ENCODE results near the gene PCNP. TPM values are rescaled to one million over a fixed set of nuclear protein-coding genes. Genes with fewer than 3 reads are reported as not detected.
"Not testable (repeated sequence)": the region's sequence is repeated elsewhere in the genome, so short reads cannot be mapped to it uniquely, and the experiment has no call there.

Gene PCNP
- total RNA-seq, 1 donor from 2014 or later: 137 TPM

- no peaks in the 10 kb centered on the region for H3K4me1 ChIP-seq
- ATAC-seq (no peak), DNase-seq (no peak)
- no peaks in the 10 kb centered on the region for H3K36me3 ChIP-seq
- H3K4me3 ChIP-seq: no peak overlapping the region
- no peaks in the 10 kb centered on the region for H3K9me3 ChIP-seq
- TF ChIP-seq CTCF (IDR thresholded peaks at IDR 0.05): no peak
- no peaks in the 10 kb centered on the region for H3K27me3 ChIP-seq (ENCODE audit: low read depth)
- intact Hi-C loops (cut with DNase I): no loop called here
- H3K27ac ChIP-seq: no peak overlapping the region
Measured at GRCh38 chr3:101631098-101631796, 57.3 kb downstream of the PCNP start.

GRCh38 chr3:101631959-101632358 lies 58.0 kb downstream of the PCNP start:
- H3K27ac ChIP-seq; H3K27me3 ChIP-seq (ENCODE audit: low read depth); intact Hi-C loops (cut with DNase I); H3K4me1 ChIP-seq; H3K4me3 ChIP-seq; H3K36me3 ChIP-seq; DNase-seq; ATAC-seq; H3K9me3 ChIP-seq: not testable (repeated sequence)

- intact Hi-C loops (cut with DNase I): no loop called here
Measured at GRCh38 chr3:101632586-101632985, 58.6 kb downstream of the PCNP start.

GRCh38 chr3:101633186-101633585 lies 59.2 kb downstream of the PCNP start:
- Histone ChIP-seq H3K4me1 (no peaks in the 10 kb centered on the region), H3K27ac (no peak overlapping the region), H3K27me3 (ENCODE audit: low read depth) (no peaks in the 10 kb centered on the region), H3K36me3 (no peaks in the 10 kb centered on the region), H3K4me3 (no peak overlapping the region), H3K9me3 (no peaks in the 10 kb centered on the region)
- no peak for TF ChIP-seq CTCF (IDR thresholded peaks at IDR 0.05)
- DNase-seq: no peak
- ATAC-seq: no peak
- intact Hi-C loops (cut with DNase I): no loop called here

More at GRCh38 chr3:101632586-101632985, 58.6 kb downstream of the PCNP start:
- no peaks in the 10 kb centered on the region for H3K36me3 ChIP-seq
- no peak for DNase-seq
- no peaks in the 10 kb centered on the region for H3K9me3 ChIP-seq
- no peak for TF ChIP-seq CTCF (IDR thresholded peaks at IDR 0.05)
- ATAC-seq: peak in 1 of 2 donors; percentile 11
- no peak overlapping the region for H3K27ac ChIP-seq
- no peaks in the 10 kb centered on the region for H3K4me1 ChIP-seq
- H3K27me3 ChIP-seq (ENCODE audit: low read depth): no peaks in the 10 kb centered on the region
- H3K4me3 ChIP-seq: no peak overlapping the region

DNA sequence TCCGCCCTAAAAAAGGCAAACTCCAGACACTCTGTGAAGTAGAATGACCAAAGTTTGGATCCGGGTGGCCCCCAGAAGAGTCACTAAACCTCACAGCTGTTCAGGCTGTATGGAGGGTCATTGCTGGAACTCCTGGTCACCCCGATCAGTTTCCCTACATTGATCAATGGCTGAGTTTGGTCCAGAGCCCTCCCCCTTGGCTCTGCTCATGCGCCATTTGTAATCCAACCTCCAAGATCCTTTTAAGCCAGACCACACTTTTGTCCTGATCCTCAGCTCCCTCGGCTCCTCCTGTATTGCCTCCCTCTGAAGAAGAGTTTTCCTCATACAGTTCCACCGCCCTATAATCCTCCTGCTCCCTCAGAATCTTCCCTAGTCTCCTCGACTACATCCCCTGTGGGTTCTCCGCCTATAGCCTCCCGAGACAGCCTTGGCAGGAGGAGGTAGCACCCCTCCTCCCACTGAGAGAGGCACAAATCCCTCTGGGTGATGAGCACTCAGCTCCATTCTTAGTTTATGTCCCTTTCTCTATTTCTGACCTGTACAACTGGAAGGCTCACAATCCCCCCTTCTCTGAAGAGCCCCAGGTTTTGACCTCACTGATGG lies 60.7 kb downstream of the PCNP start:
- no peak overlapping the region for H3K27ac ChIP-seq
- TF ChIP-seq CTCF (IDR thresholded peaks at IDR 0.05): no peak
- intact Hi-C loops (cut with DNase I): no loop called here
- H3K9me3 ChIP-seq: no peaks in the 10 kb centered on the region
- ATAC-seq: no peak
- no peak overlapping the region for H3K4me3 ChIP-seq
- no peak for DNase-seq
- no peaks in the 10 kb centered on the region for H3K36me3 ChIP-seq
- H3K27me3 ChIP-seq (ENCODE audit: low read depth): no peaks in the 10 kb centered on the region
- H3K4me1 ChIP-seq: no peaks in the 10 kb centered on the region

GRCh38 chr3:101635345-101635744 lies 61.4 kb downstream of the PCNP start:
- DNase-seq (no peak), ATAC-seq (no peak)
- no peaks in the 10 kb centered on the region for H3K27me3 ChIP-seq (ENCODE audit: low read depth)
- no peaks in the 10 kb centered on the region for H3K4me1 ChIP-seq
- no peak overlapping the region for H3K27ac ChIP-seq
- intact Hi-C loops (cut with DNase I): no loop called here
- H3K9me3 ChIP-seq: no peaks in the 10 kb centered on the region
- TF ChIP-seq CTCF (IDR thresholded peaks at IDR 0.05): no peak
- no peak overlapping the region for H3K4me3 ChIP-seq
- H3K36me3 ChIP-seq: no peaks in the 10 kb centered on the region

Data from lower lobe of right lung (tissue), 2 donors.